Measurements from ENCODE around the gene ZBTB40. TPM values are rescaled to one million over a fixed set of nuclear protein-coding genes. Genes with fewer than 3 reads are reported as not detected.

ZBTB40 gene
- total RNA-seq, 1 experiment from 2014 or later, result 20.4 TPM

- CTCF ChIA-PET, result no interaction called here
- Histone ChIP-seq H3K9me3 (no peaks in the 10 kb centered on the region), H3K36me3 (ENCODE audit: control insufficient read depth, insufficient read depth, low read length) (peaks cover 2% of the 10 kb centered on the region; the same call in 1 of the 2 replicates), H3K4me3 (ENCODE audit: low read depth, low read length) (no peak overlapping the region), H3K4me1 (peaks cover 14% of the 10 kb centered on the region), H3K27me3 (replicated peaks; ENCODE audit: control insufficient read depth, insufficient read depth, low read length) (no peaks in the 10 kb centered on the region)
- no peak for TF ChIP-seq CTCF (IDR thresholded peaks at IDR 0.05; ENCODE audit: insufficient read depth in 1 of 2, low read depth in 1 of 2, low read length in 1 of 2, severe bottlenecking in 1 of 2, unreplicated experiment in 1 of 2)
- intact Hi-C loops (cut with micrococcal nuclease; ENCODE audit: unreplicated experiment), result loop anchor here (10.0 kb wide), 1 partner anchor 84 kb away; no protein-coding TSS in a partner anchor
- Mint-ChIP-seq H3K4me3 (ENCODE audit: unreplicated experiment) (no peak overlapping the region), H3K27me3 (ENCODE audit: insufficient read depth, unreplicated experiment) (no peaks in the 10 kb centered on the region), H3K9me3 (ENCODE audit: unreplicated experiment) (no peaks in the 10 kb centered on the region), H3K4me1 (ENCODE audit: low read depth, unreplicated experiment) (no peaks in the 10 kb centered on the region), H3K36me3 (ENCODE audit: insufficient read depth, unreplicated experiment) (peaks cover 18% of the 10 kb centered on the region), H3K27ac (ENCODE audit: unreplicated experiment) (no peak overlapping the region)
- DNase-seq, result no peak
- BruUV-seq (replicated peaks), result no TSS peak
- POLR2A ChIA-PET, result no interaction called here
These were observed 56.7 kb downstream of the ZBTB40 start for GRCh38 chr1:22508329-22508728.

DNA sequence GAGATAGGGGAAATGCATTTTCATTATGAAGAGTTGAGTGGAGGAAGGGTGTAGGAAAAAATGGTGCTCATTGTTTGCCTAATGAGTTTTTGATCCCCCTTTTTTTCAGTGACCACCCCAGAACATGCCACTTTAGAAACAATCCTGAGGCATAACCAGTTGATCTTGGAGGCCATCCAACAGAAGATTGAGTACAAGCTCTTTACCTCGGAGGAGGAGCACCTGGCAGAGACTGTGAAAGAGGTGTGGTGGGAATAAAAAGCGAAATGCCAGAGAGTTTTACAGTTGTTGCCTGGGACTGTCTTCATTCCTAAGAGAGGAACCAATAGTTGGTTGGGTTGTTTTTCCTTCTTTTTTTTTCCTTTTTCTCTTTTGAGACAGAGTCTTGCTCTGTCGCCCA is 57.3 kb downstream of the ZBTB40 start:
- Mint-ChIP-seq H3K4me1 (ENCODE audit: low read depth, unreplicated experiment) (no peaks in the 10 kb centered on the region), H3K36me3 (ENCODE audit: insufficient read depth, unreplicated experiment) (peaks cover 18% of the 10 kb centered on the region), H3K27ac (ENCODE audit: unreplicated experiment) (no peak overlapping the region), H3K27me3 (ENCODE audit: insufficient read depth, unreplicated experiment) (no peaks in the 10 kb centered on the region), H3K9me3 (ENCODE audit: unreplicated experiment) (no peaks in the 10 kb centered on the region), H3K4me3 (ENCODE audit: unreplicated experiment) (no peak overlapping the region)
- H3K36me3 ChIP-seq (ENCODE audit: control insufficient read depth, insufficient read depth, low read length), result peaks cover 2% of the 10 kb centered on the region; the same call in 1 of the 2 replicates
- no peaks in the 10 kb centered on the region for H3K9me3 ChIP-seq
- ChIA-PET POLR2A (no interaction called here), CTCF (no interaction called here)
- H3K27me3 ChIP-seq (replicated peaks; ENCODE audit: control insufficient read depth, insufficient read depth, low read length), result no peaks in the 10 kb centered on the region
- DNase-seq, result no peak
- intact Hi-C loops (cut with micrococcal nuclease; ENCODE audit: unreplicated experiment), result loop anchor here (10.0 kb wide), 1 partner anchor 84 kb away; no protein-coding TSS in a partner anchor
- no TSS peak for BruUV-seq (replicated peaks)
- TF ChIP-seq CTCF (IDR thresholded peaks at IDR 0.05; ENCODE audit: insufficient read depth in 1 of 2, low read depth in 1 of 2, low read length in 1 of 2, severe bottlenecking in 1 of 2, unreplicated experiment in 1 of 2), result no peak
- H3K4me1 ChIP-seq, result peaks cover 8% of the 10 kb centered on the region
- no peak overlapping the region for H3K4me3 ChIP-seq (ENCODE audit: low read depth, low read length)

DNA sequence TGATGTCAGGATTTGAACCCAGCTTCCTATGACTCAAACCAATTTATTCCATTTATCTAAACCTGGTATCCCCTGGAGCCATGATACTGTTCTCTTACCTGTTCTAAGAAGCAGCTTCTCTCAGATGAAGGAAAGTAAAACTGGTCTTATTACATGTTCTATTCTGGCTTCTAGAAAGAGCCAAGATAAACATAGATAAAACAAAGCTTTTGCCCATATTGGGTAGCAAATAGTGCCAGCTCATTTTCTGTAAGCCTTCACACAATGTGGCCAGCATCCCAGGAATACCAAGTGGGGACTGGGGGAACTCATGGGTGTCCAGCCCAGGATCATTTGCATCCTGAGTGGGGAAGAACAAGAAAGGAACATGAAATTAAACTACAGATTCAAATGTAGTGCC is 58.2 kb downstream of the ZBTB40 start:
- DNase-seq, result no peak
- no peaks in the 10 kb centered on the region for H3K27me3 Mint-ChIP-seq (ENCODE audit: insufficient read depth, unreplicated experiment)
- H3K27ac Mint-ChIP-seq (ENCODE audit: unreplicated experiment), result no peak overlapping the region
- H3K9me3 Mint-ChIP-seq (ENCODE audit: unreplicated experiment), result no peaks in the 10 kb centered on the region
- H3K4me1 ChIP-seq, result no peaks in the 10 kb centered on the region
- no peaks in the 10 kb centered on the region for H3K9me3 ChIP-seq
- peaks cover 2% of the 10 kb centered on the region; the same call in 1 of the 2 replicates for H3K36me3 ChIP-seq (ENCODE audit: control insufficient read depth, insufficient read depth, low read length)
- intact Hi-C loops (cut with micrococcal nuclease; ENCODE audit: unreplicated experiment), result loop anchor here (10.0 kb wide), 1 partner anchor 85 kb away; no protein-coding TSS in a partner anchor
- H3K4me3 ChIP-seq (ENCODE audit: low read depth, low read length), result no peak overlapping the region
- ChIA-PET CTCF (interaction anchor here (0.8 kb wide), 1 partner anchor 17 kb away, joined by 4 read pairs; no protein-coding TSS in a partner anchor), POLR2A (no interaction called here)
- H3K4me1 Mint-ChIP-seq (ENCODE audit: low read depth, unreplicated experiment), result no peaks in the 10 kb centered on the region
- BruUV-seq (replicated peaks), result no TSS peak
- peaks cover 24% of the 10 kb centered on the region for H3K36me3 Mint-ChIP-seq (ENCODE audit: insufficient read depth, unreplicated experiment)
- H3K4me3 Mint-ChIP-seq (ENCODE audit: unreplicated experiment), result no peak overlapping the region
- TF ChIP-seq CTCF (IDR thresholded peaks at IDR 0.05; ENCODE audit: insufficient read depth in 1 of 2, low read depth in 1 of 2, low read length in 1 of 2, severe bottlenecking in 1 of 2, unreplicated experiment in 1 of 2), result no peak
- H3K27me3 ChIP-seq (replicated peaks; ENCODE audit: control insufficient read depth, insufficient read depth, low read length), result no peaks in the 10 kb centered on the region
